BLaER1 (cell line): Measurements from ENCODE around the gene ARHGAP26.
"Not testable (repeated sequence)": the region's sequence is repeated elsewhere in the genome, so short reads cannot be mapped to it uniquely, and the experiment has no call there.

Source experiments
- H3K27ac ChIP-seq: shearing (Covaris generic); formaldehyde crosslinking; 2 replicates; pipeline ENCODE4 v1.8.1; 2022
- H3K27me3 ChIP-seq: shearing (Covaris generic); formaldehyde crosslinking; 2 replicates; pipeline ENCODE4 v1.8.1; 2022
- H3K36me3 ChIP-seq: shearing (Covaris generic); formaldehyde crosslinking; 2 replicates; pipeline ENCODE4 v1.8.1; 2022
- H3K4me1 ChIP-seq: shearing (Covaris generic); formaldehyde crosslinking; 2 replicates; pipeline ENCODE4 v1.8.1; 2022
- H3K4me2 ChIP-seq: shearing (Covaris generic); formaldehyde crosslinking; 2 replicates; pipeline ENCODE4 v1.8.1; 2022
- H3K4me3 ChIP-seq: shearing (Covaris generic); formaldehyde crosslinking; 2 replicates; pipeline ENCODE4 v1.8.1; 2022
- H3K9ac ChIP-seq: shearing (Covaris generic); formaldehyde crosslinking; 2 replicates; pipeline ENCODE4 v1.8.1; 2022
- H3K9me3 ChIP-seq: shearing (Covaris generic); formaldehyde crosslinking; 2 replicates; pipeline ENCODE4 v1.8.1; 2022
- H4K20me1 ChIP-seq: shearing (Covaris generic); formaldehyde crosslinking; 2 replicates; pipeline ENCODE4 v1.8.1; 2022
- Cebpa-rat ChIP-seq: shearing (Covaris generic); IDR thresholded peaks from 2 replicates; pipeline ENCODE4 v1.8.1; 2022

ARHGAP26 gene

DNA sequence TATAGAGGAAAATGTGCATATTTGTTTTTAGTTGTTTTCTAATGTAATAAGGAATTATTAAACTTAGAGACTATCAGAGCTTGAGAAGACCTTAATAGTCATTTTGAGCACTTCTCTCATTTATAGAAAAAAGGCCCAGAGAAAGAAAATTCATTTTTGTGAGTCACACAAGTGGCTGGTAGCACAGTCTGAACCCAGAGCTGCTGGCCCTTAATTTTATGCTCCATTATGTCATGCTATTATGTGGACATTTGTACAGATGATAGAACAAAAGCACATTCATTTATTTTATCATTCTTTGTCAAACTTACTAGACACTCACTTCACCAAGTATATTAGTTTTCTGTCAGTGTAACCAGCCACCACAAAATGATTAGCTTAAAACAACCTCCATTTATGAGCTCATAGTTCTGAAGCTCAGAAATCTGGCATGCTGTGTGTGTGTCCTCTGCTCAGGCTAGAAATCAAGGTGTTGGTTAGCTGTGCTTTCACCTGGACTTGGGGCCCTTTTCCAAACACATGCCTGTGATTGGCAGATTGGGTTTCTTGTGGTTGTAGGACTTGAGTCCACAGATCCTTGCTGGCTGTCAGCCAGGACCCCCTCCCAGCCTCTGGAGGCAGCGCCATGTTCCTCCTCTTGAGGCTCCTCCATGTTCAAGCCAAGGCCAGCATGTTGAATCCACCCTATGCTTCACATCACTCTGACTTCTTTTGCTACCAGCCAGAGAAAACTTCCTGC lies 188.9 kb downstream of the ARHGAP26 start:
- Histone ChIP-seq H3K9ac (no peak overlapping the region), H3K4me2 (peak overlapping the region; percentile 55), H3K36me3 (no peaks in the 10 kb centered on the region), H3K27ac (peak overlapping the region; percentile 18; the same call in 1 of the 2 replicates), H4K20me1 (no peaks in the 10 kb centered on the region), H3K27me3 (no peaks in the 10 kb centered on the region), H3K4me3 (no peak overlapping the region), H3K9me3 (peaks cover 27% of the 10 kb centered on the region), H3K4me1 (peaks cover 18% of the 10 kb centered on the region)
- TF ChIP-seq Cebpa-rat, result no peak

DNA sequence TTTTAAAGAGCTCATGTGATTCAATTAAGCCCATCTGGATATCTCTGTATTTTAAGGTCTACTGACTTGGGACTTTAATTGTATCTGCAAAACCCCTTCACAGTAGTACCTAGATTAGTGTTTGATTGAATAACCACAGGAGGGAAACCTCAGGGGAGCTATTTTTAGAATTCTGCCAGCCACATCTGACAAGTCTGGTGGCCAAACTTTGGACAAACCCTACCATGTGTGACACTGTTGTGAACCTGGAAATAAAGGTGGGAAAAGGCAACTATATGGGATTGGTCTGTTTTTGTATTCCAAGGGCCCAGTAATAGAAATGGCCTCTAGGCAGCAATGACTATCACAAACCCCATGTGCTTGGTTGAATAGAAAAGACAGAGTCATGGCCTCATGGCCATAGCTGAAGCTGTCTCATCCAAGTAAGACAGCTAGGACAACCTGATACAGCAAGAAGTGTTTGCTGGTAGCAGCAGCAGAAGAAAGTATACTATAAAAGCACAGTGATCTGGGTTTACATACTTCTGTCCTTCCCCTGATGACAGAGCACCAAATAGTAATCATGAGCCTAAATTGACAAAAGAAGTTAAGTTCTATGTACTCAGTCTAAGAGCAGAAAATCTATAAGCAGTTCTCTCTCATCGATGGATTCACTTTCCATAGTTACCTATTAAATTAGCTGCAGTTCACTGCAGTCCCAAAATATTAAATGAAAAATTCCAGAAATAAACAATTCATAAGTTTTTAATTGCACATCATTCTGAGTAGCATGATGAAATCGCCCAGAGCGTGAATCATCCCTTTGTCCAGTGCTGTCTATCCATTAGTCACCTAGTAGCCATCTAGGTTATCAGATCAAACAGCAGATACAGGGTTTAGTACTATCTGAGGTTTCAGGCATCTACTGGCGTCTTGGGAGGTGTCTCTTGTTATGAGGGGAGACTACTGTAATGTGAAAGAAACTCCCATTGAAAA lies 189.8 kb downstream of the ARHGAP26 start:
- peak overlapping the region; percentile 18; the same call in 1 of the 2 replicates for H3K27ac ChIP-seq
- TF ChIP-seq Cebpa-rat, result no peak
- peaks cover 18% of the 10 kb centered on the region for H3K4me1 ChIP-seq
- H3K4me3 ChIP-seq, result no peak overlapping the region
- peaks cover 27% of the 10 kb centered on the region for H3K9me3 ChIP-seq
- no peaks in the 10 kb centered on the region for H4K20me1 ChIP-seq
- H3K4me2 ChIP-seq, result peak overlapping the region; percentile 55
- no peak overlapping the region for H3K9ac ChIP-seq
- no peaks in the 10 kb centered on the region for H3K36me3 ChIP-seq
- H3K27me3 ChIP-seq, result no peaks in the 10 kb centered on the region

DNA sequence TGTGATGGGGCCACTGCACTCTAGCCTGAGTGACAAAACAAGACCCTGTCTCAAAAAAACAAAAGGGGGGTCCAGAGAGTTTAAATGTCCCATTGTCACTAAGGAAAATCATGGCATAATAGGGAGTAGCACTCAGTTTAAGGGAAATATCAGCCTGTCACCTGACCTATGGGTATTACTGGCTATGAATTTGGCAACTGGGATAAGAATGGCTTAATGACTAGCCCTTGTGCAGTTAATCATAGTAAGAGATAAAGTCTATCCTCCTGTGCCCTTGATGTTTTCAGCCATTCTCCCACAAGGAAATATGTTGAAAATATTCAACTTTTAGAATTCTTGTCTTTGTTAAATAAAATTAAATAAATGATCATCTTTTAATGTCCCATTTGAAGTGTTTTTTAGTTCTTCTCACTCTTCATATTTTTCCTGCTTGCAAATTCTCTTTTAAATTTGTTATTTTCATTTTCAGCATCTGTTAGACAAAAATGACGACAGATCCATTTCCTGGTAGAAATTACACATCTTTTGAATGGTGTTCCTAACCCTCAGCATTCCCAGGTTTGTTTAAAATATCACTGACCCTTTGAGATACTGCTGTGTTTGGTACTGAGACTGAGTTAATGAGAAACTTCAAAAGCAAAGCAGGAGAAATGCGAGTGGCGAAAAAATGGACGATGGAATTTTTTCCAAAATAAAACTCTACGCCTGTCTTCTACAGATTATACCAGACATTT lies 191.4 kb downstream of the ARHGAP26 start:
- Histone ChIP-seq H3K27me3 (no peaks in the 10 kb centered on the region), H3K9me3 (peaks cover 21% of the 10 kb centered on the region), H3K27ac (no peak overlapping the region), H3K4me1 (peaks cover 18% of the 10 kb centered on the region), H3K9ac (no peak overlapping the region), H3K4me2 (no peak overlapping the region), H4K20me1 (no peaks in the 10 kb centered on the region), H3K4me3 (no peak overlapping the region), H3K36me3 (no peaks in the 10 kb centered on the region)
- TF ChIP-seq Cebpa-rat, result no peak

DNA sequence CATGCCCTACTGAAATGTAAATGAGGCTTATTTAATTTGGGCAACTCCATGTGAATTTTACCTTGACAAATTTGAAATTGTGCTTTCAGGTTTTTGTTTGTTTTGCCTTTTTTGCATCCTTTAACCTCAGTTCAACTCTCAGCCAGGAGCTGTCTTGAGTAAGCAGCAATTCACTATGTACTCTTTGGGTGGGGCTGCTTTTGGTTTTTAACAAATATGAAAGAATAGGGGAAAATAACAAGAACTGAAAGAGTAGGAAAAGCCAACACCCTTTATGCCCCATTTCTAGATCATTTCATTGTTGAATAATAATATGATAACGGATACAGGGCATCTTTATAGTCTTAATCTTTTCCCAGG lies 192.0 kb downstream of the ARHGAP26 start:
- TF ChIP-seq Cebpa-rat, result no peak
- peaks cover 16% of the 10 kb centered on the region for H3K9me3 ChIP-seq
- no peak overlapping the region for H3K4me3 ChIP-seq
- H3K4me1 ChIP-seq, result peaks cover 18% of the 10 kb centered on the region
- H3K36me3 ChIP-seq, result no peaks in the 10 kb centered on the region
- H3K27me3 ChIP-seq, result no peaks in the 10 kb centered on the region
- H4K20me1 ChIP-seq, result no peaks in the 10 kb centered on the region
- no peak overlapping the region for H3K27ac ChIP-seq
- H3K9ac ChIP-seq, result no peak overlapping the region
- no peak overlapping the region for H3K4me2 ChIP-seq

DNA sequence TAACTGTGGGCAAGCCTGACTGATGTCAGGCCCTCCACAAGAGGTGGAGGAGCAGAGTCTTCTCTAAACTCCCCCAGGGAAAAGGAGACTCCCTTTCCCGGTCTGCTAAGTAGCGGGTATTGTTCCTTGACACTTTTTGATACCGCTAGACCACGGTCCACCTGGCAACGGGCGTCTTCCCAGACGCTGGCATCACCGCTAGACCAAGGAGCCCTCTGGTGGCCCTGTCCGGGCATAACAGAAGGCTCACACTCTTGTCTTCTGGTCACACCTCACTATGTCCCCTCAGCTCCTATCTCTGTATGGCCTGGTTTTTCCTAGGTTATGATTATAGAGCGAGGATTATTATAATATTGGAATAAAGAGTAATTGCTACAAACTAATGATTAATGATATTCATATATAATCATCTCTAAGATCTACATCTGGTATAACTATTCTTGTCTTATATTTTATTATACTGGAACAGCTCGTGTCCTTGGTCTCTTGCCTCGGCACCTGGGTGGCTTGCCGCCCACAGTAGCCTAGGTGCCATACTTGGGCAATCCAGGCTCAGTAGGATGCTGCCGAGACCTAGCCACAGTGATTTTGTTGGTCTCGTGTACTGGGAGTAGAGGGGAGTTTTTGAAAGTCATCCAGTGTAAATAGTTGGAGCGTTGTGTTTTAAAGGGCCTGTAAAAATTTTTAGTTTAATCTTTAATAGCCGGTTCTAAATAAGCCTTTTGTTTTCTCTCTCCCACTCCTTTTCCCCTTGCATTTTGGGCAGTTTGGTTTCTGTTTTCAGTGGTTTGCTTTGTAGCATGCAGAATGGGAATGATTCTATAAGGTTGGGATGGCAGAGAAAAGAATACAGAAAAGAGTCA lies 195.3 kb downstream of the ARHGAP26 start:
- H3K9ac ChIP-seq, H3K4me3 ChIP-seq, H3K4me2 ChIP-seq, H3K36me3 ChIP-seq, H4K20me1 ChIP-seq, H3K27ac ChIP-seq, H3K27me3 ChIP-seq: not testable (repeated sequence)
- H3K9me3 ChIP-seq, result peaks cover 13% of the 10 kb centered on the region
- H3K4me1 ChIP-seq, result peaks cover 20% of the 10 kb centered on the region

DNA sequence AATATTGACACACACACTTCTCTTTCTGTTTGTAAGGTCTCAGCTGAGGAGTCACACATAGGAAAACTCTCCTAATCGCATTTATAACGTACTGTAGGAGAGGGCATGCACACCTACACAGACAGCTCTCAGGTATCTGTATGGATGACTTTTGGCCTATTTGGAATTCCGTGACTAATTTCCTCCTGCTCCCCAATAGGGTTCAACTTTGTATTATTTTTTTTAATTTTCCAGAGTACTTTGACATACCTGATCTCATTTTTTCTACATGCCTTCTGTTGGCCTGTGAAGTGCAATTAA lies 195.9 kb downstream of the ARHGAP26 start:
- Histone ChIP-seq H3K27ac (no peak overlapping the region), H3K4me1 (peaks cover 26% of the 10 kb centered on the region), H3K4me3 (no peak overlapping the region), H3K9me3 (peaks cover 8% of the 10 kb centered on the region), H3K36me3 (no peaks in the 10 kb centered on the region), H3K4me2 (no peak overlapping the region), H3K9ac (no peak overlapping the region), H3K27me3 (no peaks in the 10 kb centered on the region), H4K20me1 (no peaks in the 10 kb centered on the region)
- no peak for TF ChIP-seq Cebpa-rat

DNA sequence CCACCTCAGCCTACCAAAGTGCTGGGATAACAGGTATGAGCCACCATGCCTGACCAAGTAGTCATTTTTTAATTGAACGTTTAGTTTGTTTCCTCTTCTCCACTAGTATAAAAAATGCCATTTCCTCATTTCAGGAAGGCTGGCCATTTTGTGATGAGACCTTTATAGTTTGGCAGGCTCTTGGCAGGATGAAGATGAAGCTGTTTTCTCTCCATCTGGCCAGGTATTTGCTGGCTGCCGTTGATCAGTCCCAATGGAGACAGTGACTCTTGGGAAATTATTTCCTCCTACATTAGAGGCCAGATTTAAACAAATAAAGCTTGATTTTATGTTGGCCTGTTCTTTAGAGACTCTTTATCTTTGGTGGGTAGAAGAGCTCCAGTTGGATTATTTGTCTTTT lies 199.0 kb downstream of the ARHGAP26 start:
- peaks cover 1% of the 10 kb centered on the region; the same call in 1 of the 2 replicates for H3K9me3 ChIP-seq
- no peaks in the 10 kb centered on the region for H3K27me3 ChIP-seq
- H3K36me3 ChIP-seq, result no peaks in the 10 kb centered on the region
- no peak overlapping the region for H3K4me3 ChIP-seq
- TF ChIP-seq Cebpa-rat, result no peak
- peaks cover 57% of the 10 kb centered on the region for H3K4me1 ChIP-seq
- H3K9ac ChIP-seq, result no peak overlapping the region
- H4K20me1 ChIP-seq, result no peaks in the 10 kb centered on the region
- H3K27ac ChIP-seq, result 0 out of 2 replicates have a peak overlapping the region, but pooled peaks have one; percentile 32
- peak overlapping the region; percentile 6 for H3K4me2 ChIP-seq

DNA sequence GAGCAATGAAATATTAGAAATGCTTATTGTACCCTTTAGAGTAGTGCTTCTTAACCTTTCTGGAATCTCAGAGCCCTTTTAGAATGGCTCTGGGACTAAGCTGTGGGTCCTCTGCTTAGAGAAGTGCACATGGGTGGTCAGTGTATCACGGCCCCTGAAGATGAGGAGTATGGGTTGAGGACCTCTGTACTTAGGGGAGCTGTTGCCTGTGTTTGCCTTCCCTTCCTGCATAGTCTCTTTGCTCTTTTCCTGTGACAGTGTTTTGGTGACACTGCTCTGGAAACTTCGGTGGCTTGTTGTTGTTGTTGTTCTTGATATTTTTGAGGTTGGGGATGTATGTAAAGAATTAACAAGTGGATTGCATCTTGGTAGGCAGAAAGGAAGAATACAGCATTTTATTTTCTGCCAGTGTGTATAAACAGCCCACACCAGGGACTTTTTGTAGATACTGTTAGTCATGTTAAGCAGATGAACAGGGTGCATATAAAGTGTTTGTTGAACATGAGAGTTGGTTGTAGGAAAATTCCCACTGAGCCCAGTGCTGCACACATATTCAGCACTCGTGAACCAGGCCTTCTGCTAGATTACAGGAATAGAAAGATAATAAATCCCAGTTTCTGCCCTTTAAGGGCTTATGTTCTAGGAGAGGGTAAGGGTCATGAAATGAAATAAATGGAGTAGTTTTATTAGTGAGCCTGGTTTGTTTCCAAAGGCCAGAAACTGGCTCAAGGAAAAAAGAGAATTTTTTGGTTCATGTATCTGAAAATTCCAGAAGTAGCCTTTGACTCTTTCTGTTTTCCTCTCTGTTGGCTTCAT lies 199.7 kb downstream of the ARHGAP26 start:
- Histone ChIP-seq H3K9ac (no peak overlapping the region), H3K4me2 (peak overlapping the region; percentile 6), H3K4me1 (peaks cover 64% of the 10 kb centered on the region), H3K36me3 (0 out of 2 replicates have a peak, but pooled peaks cover under 1% of the 10 kb centered on the region), H3K27ac (0 out of 2 replicates have a peak overlapping the region, but pooled peaks have one; percentile 32), H4K20me1 (no peaks in the 10 kb centered on the region), H3K27me3 (no peaks in the 10 kb centered on the region), H3K4me3 (no peak overlapping the region), H3K9me3 (peaks cover 8% of the 10 kb centered on the region)
- TF ChIP-seq Cebpa-rat, result no peak
